HepG2 (cell line): ENCODE measurements around the gene MTOR. TPM values are rescaled to one million over a fixed set of nuclear protein-coding genes. Genes with fewer than 3 reads are reported as not detected.

ENCODE experiments used
- BCL6 ChIP-seq: IDR thresholded peaks from 2 replicates; pipeline ENCODE4 v1.6.1; 2016; ENCODE audit warnings: missing genetic modification reagents, missing compliant biosample characterization
- EP300 ChIP-seq, 3 experiments: sonication (generic) in 1 of 3; formaldehyde crosslinking in 1 of 3; IDR thresholded peaks; 2 replicates each; pipeline versions ENCODE4 v1.5.1 to v1.6.1; 2011 to 2020; ENCODE audit warnings: low read depth in 2 of 3, low read length in 2 of 3, borderline replicate concordance in 1 of 3, improper control_type of control experiment in 1 of 3, mild to moderate bottlenecking in 1 of 3, missing genetic modification reagents in 1 of 3, moderate library complexity in 1 of 3
- HNRNPLL ChIP-seq: fragments of 200-400 bp; formaldehyde crosslinking; IDR thresholded peaks from 2 replicates; pipeline ENCODE4 v1.6.1; 2017; ENCODE audit warnings: mild to moderate bottlenecking, low read depth, low read length; ENCODE audit not compliant: poor library complexity, severe bottlenecking
- JUND ChIP-seq: sonication (generic); formaldehyde crosslinking; IDR thresholded peaks from 2 replicates; pipeline ENCODE4 v1.8.0; 2022; ENCODE audit warnings: mild to moderate bottlenecking, missing genetic modification reagents
- MXD4 ChIP-seq: IDR thresholded peaks from 2 replicates; pipeline ENCODE4 v1.6.1; 2016; ENCODE audit warnings: mild to moderate bottlenecking, missing biosample characterization, missing genetic modification reagents
- NAIF1 ChIP-seq: sonication (generic); formaldehyde crosslinking; IDR thresholded peaks from 2 replicates; pipeline ENCODE4 v1.5.0; 2020; ENCODE audit warnings: mild to moderate bottlenecking, missing genetic modification reagents, borderline replicate concordance
- NFE2 ChIP-seq: sonication (generic); formaldehyde crosslinking; IDR thresholded peaks from 2 replicates; pipeline ENCODE4 v1.4.0; 2020; ENCODE audit warnings: missing genetic modification reagents
- PHF21A ChIP-seq: sonication (generic); formaldehyde crosslinking; IDR thresholded peaks from 2 replicates; pipeline ENCODE4 v1.5.0; 2020; ENCODE audit warnings: mild to moderate bottlenecking, missing genetic modification reagents
- RBAK ChIP-seq: sonication (generic); formaldehyde crosslinking; IDR thresholded peaks from 2 replicates; pipeline ENCODE4 v1.5.1; 2020; ENCODE audit warnings: mild to moderate bottlenecking, missing genetic modification reagents
- RXRB ChIP-seq: IDR thresholded peaks from 2 replicates; pipeline ENCODE4 v1.6.1; 2016; ENCODE audit warnings: borderline replicate concordance, missing genetic modification reagents, missing compliant biosample characterization
- SMAD9 ChIP-seq: sonication (generic); formaldehyde crosslinking; IDR thresholded peaks from 2 replicates; pipeline ENCODE4 v1.5.1; 2020; ENCODE audit warnings: mild to moderate bottlenecking, missing genetic modification reagents
- ZBTB14 ChIP-seq: sonication (generic); formaldehyde crosslinking; IDR thresholded peaks from 2 replicates; pipeline ENCODE4 v1.4.0; 2020; ENCODE audit warnings: missing genetic modification reagents
- ZBTB7B ChIP-seq: sonication (generic); formaldehyde crosslinking; IDR thresholded peaks from 2 replicates; pipeline ENCODE4 v1.4.0; 2020; ENCODE audit warnings: missing genetic modification reagents
- ZHX2 ChIP-seq, 2 experiments: sonication (generic) in 1 of 2; formaldehyde crosslinking in 1 of 2; IDR thresholded peaks; 2 replicates each; pipeline versions ENCODE4 v1.6.1 to v1.9.0; 2014 to 2022; ENCODE audit warnings: antibody characterized with exemption in 1 of 2, borderline replicate concordance in 1 of 2, inconsistent platforms in 1 of 2, low read depth in 1 of 2, missing genetic modification reagents in 1 of 2
- ZNF18 ChIP-seq: sonication (generic); formaldehyde crosslinking; IDR thresholded peaks from 2 replicates; pipeline ENCODE4 v1.8.0; 2022; ENCODE audit warnings: mild to moderate bottlenecking, missing genetic modification reagents; ENCODE audit not compliant: insufficient replicate concordance
- ZNF484 ChIP-seq: sonication (generic); formaldehyde crosslinking; IDR thresholded peaks from 2 replicates; pipeline ENCODE4 v1.5.1; 2020; ENCODE audit warnings: mild to moderate bottlenecking, low read depth, missing genetic modification reagents, borderline replicate concordance
- ZNF607 ChIP-seq: sonication (generic); formaldehyde crosslinking; IDR thresholded peaks from 2 replicates; pipeline ENCODE4 v1.5.1; 2020; ENCODE audit warnings: missing genetic modification reagents, mild to moderate bottlenecking, borderline replicate concordance
- polyA plus RNA-seq, 8 experiments: library from polyadenylated mRNA; depleted of rRNA in 3 of 8; stranded (reverse) in 7 of 8; unstranded in 1 of 8; fragments of >200 nt; fragmentation: Illumina TruSeq in 4 of 8; extraction: Trizol in 4 of 8; gene quantifications; 2 replicates each; pipeline versions ENCODE4 v1.2.1 to v1.2.3, GENCODE V29; 2011 to 2016; ENCODE audit warnings: low read depth in 4 of 8, missing spikeins in 1 of 8, mixed read lengths in 1 of 8; ENCODE audit not compliant: insufficient read depth in 1 of 8
- total RNA-seq, 5 experiments: library from RNA; depleted of rRNA; stranded (reverse); fragments of >200 nt; fragmentation: Illumina TruSeq; extraction: Trizol; gene quantifications; 2 replicates each; pipeline ENCODE4 v1.2.3, GENCODE V29; 2016; ENCODE audit warnings: low read depth in 1 of 5

The MTOR gene
- total and polyA plus RNA-seq, 2 of the 13 experiments (the other 11 are each of a cell fraction or from before 2014, with no cell fraction given): 24.6 to 34.6 TPM

GRCh38 chr1:11262171-11263049, at the start of gene MTOR (continued):
- peak; percentile 32 for TF ChIP-seq HNRNPLL
- TF ChIP-seq NAIF1: no peak
- TF ChIP-seq PHF21A: peak; percentile 72
- TF ChIP-seq ZNF18 (CRISPR knock-in tag): no peak
- peak; percentile 33; the same call in 1 of the 2 replicates for TF ChIP-seq ZBTB7B
- TF ChIP-seq MXD4: 0 out of 2 replicates have a peak, but pooled peaks have one; percentile 52
- no peak for TF ChIP-seq NFE2
- peak; percentile 48; the same call in 1 of the 2 replicates for TF ChIP-seq ZHX2 (IDR thresholded peaks at IDR 0.05; ENCODE audit: low read depth)
- TF ChIP-seq ZHX2 (CRISPR knock-in tag; IDR thresholded peaks at IDR 0.05; ENCODE audit: borderline replicate concordance): no peak
- TF ChIP-seq BCL6 (CRISPR knock-in tag): no peak
- peak in 1 of 2 experiments; percentile 47; a peak in 2 of 4 replicates for TF ChIP-seq EP300 (IDR thresholded peaks at IDR 0.05; ENCODE audit: low read depth in 2 of 2, low read length in 2 of 2)
- TF ChIP-seq EP300 (CRISPR knock-in tag; IDR thresholded peaks at IDR 0.05; ENCODE audit: borderline replicate concordance): peak; percentile 19; the same call in 1 of the 2 replicates
- no peak for TF ChIP-seq JUND (CRISPR knock-in tag)
- no peak for TF ChIP-seq ZBTB14 (CRISPR knock-in tag)
- TF ChIP-seq ZNF484 (CRISPR knock-in tag): no peak
- TF ChIP-seq RBAK (CRISPR knock-in tag): no peak
- no peak for TF ChIP-seq SMAD9 (CRISPR knock-in tag)
- peak; percentile 39; the same call in 1 of the 2 replicates for TF ChIP-seq ZNF607 (CRISPR knock-in tag)
- TF ChIP-seq RXRB: peak; percentile 74; the same call in 1 of the 2 replicates
